ENCODE data around the gene FOXP1. TPM values are rescaled to one million over a fixed set of nuclear protein-coding genes. Genes with fewer than 3 reads are reported as not detected.

FOXP1 gene
- total and polyA plus RNA-seq, 9 of the 15 experiments (the other 6 are each of a cell fraction or from before 2014, with no cell fraction given) = 7.7 to 34.5 (median 13.7) TPM

- TF ChIP-seq TSHZ1 (CRISPR knock-in tag; IDR thresholded peaks at IDR 0.05) (no peak), ZBTB12 (CRISPR knock-in tag; IDR thresholded peaks at IDR 0.05) (no peak), ZNF583 (CRISPR knock-in tag; IDR thresholded peaks at IDR 0.05) (no peak), NONO (IDR thresholded peaks at IDR 0.05; ENCODE audit: low read depth in 2 of 2, low read length in 1 of 2) (no peak), ZNF740 (CRISPR knock-in tag; IDR thresholded peaks at IDR 0.05) (no peak), ZNF740 (tag; IDR thresholded peaks at IDR 0.05) (no peak)
Measured at GRCh38 chr3:71462586-71462985, 120.9 kb downstream of the FOXP1 start (continued).
